ENCODE results near the gene CD44.

The CD44 gene

DNA sequence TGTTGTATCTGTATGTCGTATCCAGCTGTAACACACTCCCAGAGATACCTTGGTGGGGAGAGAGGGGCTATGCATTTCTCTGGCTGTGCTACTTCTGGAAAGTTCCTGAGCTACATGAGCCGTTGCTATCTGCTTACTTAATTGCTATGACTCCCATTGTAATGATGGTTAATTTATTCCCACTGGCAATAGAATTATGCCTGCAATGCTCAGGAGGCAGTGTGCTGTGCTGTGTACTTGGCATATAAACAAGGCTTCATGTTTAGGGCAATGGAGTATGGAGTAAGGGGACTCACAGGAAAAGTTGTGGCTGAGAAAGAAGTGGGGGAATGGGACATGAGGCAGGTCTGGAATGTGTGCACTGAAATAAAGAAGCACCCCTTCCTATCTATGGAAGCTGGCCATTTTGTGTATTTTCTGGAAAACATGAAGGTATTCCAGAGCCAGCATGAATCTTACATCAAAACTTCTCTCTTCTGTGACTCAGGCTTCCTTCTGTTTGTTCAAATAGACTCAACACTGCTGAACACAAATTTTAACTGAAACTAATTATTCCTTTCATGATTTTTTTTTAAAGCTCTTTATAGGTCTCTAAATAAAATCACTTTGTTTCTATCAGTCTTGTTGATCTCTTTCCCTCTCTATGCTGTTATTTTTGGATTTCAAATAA lies 40.6 kb downstream of the CD44 start:
- no peak for TF ChIP-seq BACH2 (CRISPR knock-in tag; IDR thresholded peaks at IDR 0.05; ENCODE audit: borderline replicate concordance)
- TF ChIP-seq, protein P1, sequence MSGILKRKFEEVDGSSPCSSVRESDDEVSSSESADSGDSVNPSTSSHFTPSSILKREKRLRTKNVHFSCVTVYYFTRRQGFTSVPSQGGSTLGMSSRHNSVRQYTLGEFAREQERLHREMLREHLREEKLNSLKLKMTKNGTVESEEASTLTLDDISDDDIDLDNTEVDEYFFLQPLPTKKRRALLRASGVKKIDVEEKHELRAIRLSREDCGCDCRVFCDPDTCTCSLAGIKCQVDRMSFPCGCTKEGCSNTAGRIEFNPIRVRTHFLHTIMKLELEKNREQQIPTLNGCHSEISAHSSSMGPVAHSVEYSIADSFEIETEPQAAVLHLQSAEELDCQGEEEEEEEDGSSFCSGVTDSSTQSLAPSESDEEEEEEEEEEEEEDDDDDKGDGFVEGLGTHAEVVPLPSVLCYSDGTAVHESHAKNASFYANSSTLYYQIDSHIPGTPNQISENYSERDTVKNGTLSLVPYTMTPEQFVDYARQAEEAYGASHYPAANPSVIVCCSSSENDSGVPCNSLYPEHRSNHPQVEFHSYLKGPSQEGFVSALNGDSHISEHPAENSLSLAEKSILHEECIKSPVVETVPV (CRISPR knock-in tag; IDR thresholded peaks at IDR 0.05), result no peak
- TF ChIP-seq, protein P2, sequence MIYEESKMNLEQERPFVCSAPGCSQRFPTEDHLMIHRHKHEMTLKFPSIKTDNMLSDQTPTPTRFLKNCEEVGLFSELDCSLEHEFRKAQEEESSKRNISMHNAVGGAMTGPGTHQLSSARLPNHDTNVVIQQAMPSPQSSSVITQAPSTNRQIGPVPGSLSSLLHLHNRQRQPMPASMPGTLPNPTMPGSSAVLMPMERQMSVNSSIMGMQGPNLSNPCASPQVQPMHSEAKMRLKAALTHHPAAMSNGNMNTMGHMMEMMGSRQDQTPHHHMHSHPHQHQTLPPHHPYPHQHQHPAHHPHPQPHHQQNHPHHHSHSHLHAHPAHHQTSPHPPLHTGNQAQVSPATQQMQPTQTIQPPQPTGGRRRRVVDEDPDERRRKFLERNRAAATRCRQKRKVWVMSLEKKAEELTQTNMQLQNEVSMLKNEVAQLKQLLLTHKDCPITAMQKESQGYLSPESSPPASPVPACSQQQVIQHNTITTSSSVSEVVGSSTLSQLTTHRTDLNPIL (CRISPR knock-in tag; IDR thresholded peaks at IDR 0.05; ENCODE audit: low read depth), result no peak
- no peak for TF ChIP-seq ESRRG (CRISPR knock-in tag; IDR thresholded peaks at IDR 0.05)
- no peak for TF ChIP-seq SNAI2 (CRISPR knock-in tag; IDR thresholded peaks at IDR 0.05)
- TF ChIP-seq OSR1 (CRISPR knock-in tag; IDR thresholded peaks at IDR 0.05), result no peak
- no peak for TF ChIP-seq ZFP3 (CRISPR knock-in tag; IDR thresholded peaks at IDR 0.05)
- TF ChIP-seq PPARA (CRISPR knock-in tag; IDR thresholded peaks at IDR 0.05; ENCODE audit: borderline replicate concordance), result no peak
- TF ChIP-seq TCF4 (CRISPR knock-in tag; IDR thresholded peaks at IDR 0.05; ENCODE audit: borderline replicate concordance), result no peak
- no peak for TF ChIP-seq ZNF565 (CRISPR knock-in tag; conservative IDR thresholded peaks at IDR 0.05; ENCODE audit: low read depth)
- TF ChIP-seq, protein P3, sequence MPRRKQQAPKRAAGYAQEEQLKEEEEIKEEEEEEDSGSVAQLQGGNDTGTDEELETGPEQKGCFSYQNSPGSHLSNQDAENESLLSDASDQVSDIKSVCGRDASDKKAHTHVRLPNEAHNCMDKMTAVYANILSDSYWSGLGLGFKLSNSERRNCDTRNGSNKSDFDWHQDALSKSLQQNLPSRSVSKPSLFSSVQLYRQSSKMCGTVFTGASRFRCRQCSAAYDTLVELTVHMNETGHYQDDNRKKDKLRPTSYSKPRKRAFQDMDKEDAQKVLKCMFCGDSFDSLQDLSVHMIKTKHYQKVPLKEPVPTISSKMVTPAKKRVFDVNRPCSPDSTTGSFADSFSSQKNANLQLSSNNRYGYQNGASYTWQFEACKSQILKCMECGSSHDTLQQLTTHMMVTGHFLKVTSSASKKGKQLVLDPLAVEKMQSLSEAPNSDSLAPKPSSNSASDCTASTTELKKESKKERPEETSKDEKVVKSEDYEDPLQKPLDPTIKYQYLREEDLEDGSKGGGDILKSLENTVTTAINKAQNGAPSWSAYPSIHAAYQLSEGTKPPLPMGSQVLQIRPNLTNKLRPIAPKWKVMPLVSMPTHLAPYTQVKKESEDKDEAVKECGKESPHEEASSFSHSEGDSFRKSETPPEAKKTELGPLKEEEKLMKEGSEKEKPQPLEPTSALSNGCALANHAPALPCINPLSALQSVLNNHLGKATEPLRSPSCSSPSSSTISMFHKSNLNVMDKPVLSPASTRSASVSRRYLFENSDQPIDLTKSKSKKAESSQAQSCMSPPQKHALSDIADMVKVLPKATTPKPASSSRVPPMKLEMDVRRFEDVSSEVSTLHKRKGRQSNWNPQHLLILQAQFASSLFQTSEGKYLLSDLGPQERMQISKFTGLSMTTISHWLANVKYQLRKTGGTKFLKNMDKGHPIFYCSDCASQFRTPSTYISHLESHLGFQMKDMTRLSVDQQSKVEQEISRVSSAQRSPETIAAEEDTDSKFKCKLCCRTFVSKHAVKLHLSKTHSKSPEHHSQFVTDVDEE (CRISPR knock-in tag; IDR thresholded peaks at IDR 0.05), result no peak
- no peak for TF ChIP-seq ZFP30 (CRISPR knock-in tag; IDR thresholded peaks at IDR 0.05)
- no peak for TF ChIP-seq ARNTL (CRISPR knock-in tag; IDR thresholded peaks at IDR 0.05; ENCODE audit: borderline replicate concordance, low read depth)
- no peak for TF ChIP-seq ZNF70 (CRISPR knock-in tag; IDR thresholded peaks at IDR 0.05)
- TF ChIP-seq ZC3H10 (CRISPR knock-in tag; IDR thresholded peaks at IDR 0.05), result no peak
- ATAC-seq, result peak; percentile 42

DNA sequence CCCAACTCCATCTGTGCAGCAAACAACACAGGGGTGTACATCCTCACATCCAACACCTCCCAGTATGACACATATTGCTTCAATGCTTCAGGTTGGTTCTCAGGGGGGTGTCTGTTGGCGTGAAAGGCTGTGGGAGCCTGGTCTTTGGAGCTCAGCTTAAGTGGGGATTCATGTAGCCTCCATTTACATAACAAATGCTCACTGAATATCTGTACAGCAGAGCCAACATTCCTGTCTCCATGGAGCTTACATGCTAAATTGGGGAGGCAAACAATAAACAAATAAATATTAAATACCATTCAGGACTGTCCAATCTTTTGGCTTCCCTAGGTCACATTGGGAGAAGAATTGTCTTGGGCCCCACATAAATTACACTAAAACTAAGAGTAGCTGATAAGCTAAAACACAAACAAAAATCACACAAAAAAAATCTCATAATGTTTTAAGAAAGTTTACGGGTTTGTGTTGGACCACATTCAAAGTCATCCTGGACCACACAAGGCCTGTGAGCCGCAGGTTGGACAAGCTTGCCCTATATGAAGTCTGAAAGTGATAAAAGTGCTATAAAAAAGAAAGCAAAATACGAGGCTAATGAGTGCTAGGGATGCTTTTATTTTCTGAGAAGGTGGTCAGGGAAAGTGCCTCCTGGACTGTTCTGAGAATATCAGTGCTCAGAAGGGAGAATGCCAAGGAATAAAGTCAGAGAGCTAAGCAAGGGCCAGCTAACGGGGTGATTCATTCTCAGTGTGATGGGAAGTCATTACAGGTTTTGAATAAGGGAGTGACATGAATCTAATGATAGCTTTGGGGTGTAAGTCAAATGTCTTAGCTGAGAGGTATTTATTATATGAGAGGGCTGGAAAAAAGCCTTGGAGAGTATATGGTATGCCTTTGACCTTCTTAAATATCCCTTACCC lies 41.6 kb downstream of the CD44 start:
- TF ChIP-seq, protein P4, sequence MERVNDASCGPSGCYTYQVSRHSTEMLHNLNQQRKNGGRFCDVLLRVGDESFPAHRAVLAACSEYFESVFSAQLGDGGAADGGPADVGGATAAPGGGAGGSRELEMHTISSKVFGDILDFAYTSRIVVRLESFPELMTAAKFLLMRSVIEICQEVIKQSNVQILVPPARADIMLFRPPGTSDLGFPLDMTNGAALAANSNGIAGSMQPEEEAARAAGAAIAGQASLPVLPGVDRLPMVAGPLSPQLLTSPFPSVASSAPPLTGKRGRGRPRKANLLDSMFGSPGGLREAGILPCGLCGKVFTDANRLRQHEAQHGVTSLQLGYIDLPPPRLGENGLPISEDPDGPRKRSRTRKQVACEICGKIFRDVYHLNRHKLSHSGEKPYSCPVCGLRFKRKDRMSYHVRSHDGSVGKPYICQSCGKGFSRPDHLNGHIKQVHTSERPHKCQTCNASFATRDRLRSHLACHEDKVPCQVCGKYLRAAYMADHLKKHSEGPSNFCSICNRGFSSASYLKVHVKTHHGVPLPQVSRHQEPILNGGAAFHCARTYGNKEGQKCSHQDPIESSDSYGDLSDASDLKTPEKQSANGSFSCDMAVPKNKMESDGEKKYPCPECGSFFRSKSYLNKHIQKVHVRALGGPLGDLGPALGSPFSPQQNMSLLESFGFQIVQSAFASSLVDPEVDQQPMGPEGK (CRISPR knock-in tag; IDR thresholded peaks at IDR 0.05; ENCODE audit: borderline replicate concordance), result no peak
- TF ChIP-seq GLIS3 (CRISPR knock-in tag; IDR thresholded peaks at IDR 0.05) (no peak), BACH2 (CRISPR knock-in tag; IDR thresholded peaks at IDR 0.05; ENCODE audit: borderline replicate concordance) (no peak), ZFP3 (CRISPR knock-in tag; IDR thresholded peaks at IDR 0.05) (no peak), PPARA (CRISPR knock-in tag; IDR thresholded peaks at IDR 0.05; ENCODE audit: borderline replicate concordance) (no peak), ESRRG (CRISPR knock-in tag; IDR thresholded peaks at IDR 0.05) (no peak), ISL1 (CRISPR knock-in tag; IDR thresholded peaks at IDR 0.05) (no peak), ZNF565 (CRISPR knock-in tag; conservative IDR thresholded peaks at IDR 0.05; ENCODE audit: low read depth) (no peak), ZNF8 (CRISPR knock-in tag; IDR thresholded peaks at IDR 0.05) (no peak), TOX (CRISPR knock-in tag; IDR thresholded peaks at IDR 0.05; ENCODE audit: borderline replicate concordance) (no peak), OSR1 (CRISPR knock-in tag; IDR thresholded peaks at IDR 0.05) (no peak), ZC3H10 (CRISPR knock-in tag; IDR thresholded peaks at IDR 0.05) (no peak), ARNTL (CRISPR knock-in tag; IDR thresholded peaks at IDR 0.05; ENCODE audit: borderline replicate concordance, low read depth) (no peak), TCF4 (CRISPR knock-in tag; IDR thresholded peaks at IDR 0.05; ENCODE audit: borderline replicate concordance) (no peak), CSDC2 (CRISPR knock-in tag; IDR thresholded peaks at IDR 0.05) (no peak), ZNF70 (CRISPR knock-in tag; IDR thresholded peaks at IDR 0.05) (no peak)
- ATAC-seq, result peak; percentile 20; the same call in 1 of the 3 replicates
